Glutamatergic neuron (in vitro differentiated cells): ENCODE results near the gene C1QTNF1. TPM values are rescaled to one million over a fixed set of nuclear protein-coding genes. Genes with fewer than 3 reads are reported as not detected.
A peak's percentile ranks its signal among the peaks of the same experiment; 100 is the strongest.

Source experiments
- DNase-seq: peaks from one replicate; pipeline ENCODE4 v3.0.0; 2022
- H3K27ac Mint-ChIP-seq: one replicate; pipeline ENCODE4 v1.8.0; 2020; ENCODE audit warnings: mild to moderate bottlenecking, mixed read lengths, inconsistent platforms; ENCODE audit not compliant: unreplicated experiment
- H3K27me3 Mint-ChIP-seq: one replicate; pipeline ENCODE4 v1.8.0; 2020; ENCODE audit warnings: mild to moderate bottlenecking, moderate library complexity, mixed read lengths, inconsistent platforms; ENCODE audit not compliant: unreplicated experiment
- H3K36me3 Mint-ChIP-seq: one replicate; pipeline ENCODE4 v1.8.0; 2020; ENCODE audit warnings: mild to moderate bottlenecking, mixed read lengths, inconsistent platforms; ENCODE audit not compliant: unreplicated experiment
- H3K4me1 Mint-ChIP-seq: one replicate; pipeline ENCODE4 v1.8.0; 2020; ENCODE audit warnings: mild to moderate bottlenecking, low read depth, mixed read lengths, inconsistent platforms; ENCODE audit not compliant: unreplicated experiment
- H3K4me3 Mint-ChIP-seq: one replicate; pipeline ENCODE4 v1.8.0; 2020; ENCODE audit warnings: mild to moderate bottlenecking, mixed read lengths, inconsistent platforms; ENCODE audit not compliant: unreplicated experiment
- H3K9me3 Mint-ChIP-seq: one replicate; pipeline ENCODE4 v1.8.0; 2020; ENCODE audit warnings: mild to moderate bottlenecking, moderate library complexity, mixed read lengths, inconsistent platforms; ENCODE audit not compliant: unreplicated experiment
- CTCF ChIP-seq: fragments of 200-600 bp; sonication (generic); IDR thresholded peaks from one replicate; pipeline ENCODE4 v1.5.0; 2021; ENCODE audit not compliant: partially characterized antibody, unreplicated experiment
- total RNA-seq: library from RNA; stranded (reverse); fragmentation: NEBNext Ultra II Directional; extraction: Animal tissue kit (Norgen Biotek cat#: 25700); gene quantifications from one replicate; pipeline ENCODE4 v1.2.1, GENCODE V29; 2021; ENCODE audit not compliant: unreplicated experiment

C1QTNF1 gene
- total RNA-seq, 1 donor from 2014 or later = 0.15 TPM

- Mint-ChIP-seq H3K27ac (peak overlapping the region; percentile 64), H3K36me3 (no peaks in the 10 kb centered on the region), H3K4me1 (peaks cover 11% of the 10 kb centered on the region), H3K4me3 (no peak overlapping the region), H3K9me3 (peaks cover 5% of the 10 kb centered on the region), H3K27me3 (peaks cover 12% of the 10 kb centered on the region)
- TF ChIP-seq CTCF = no peak
- no peak for DNase-seq
Measured at GRCh38 chr17:79033046-79033616, 9.2 kb downstream of the C1QTNF1 start.

- H3K36me3 Mint-ChIP-seq = no peaks in the 10 kb centered on the region
- peak; percentile 44 for DNase-seq
Measured at GRCh38 chr17:79033741-79034501, 10.0 kb downstream of the C1QTNF1 start.

GRCh38 chr17:79034931-79035485 is 11.0 kb downstream of the C1QTNF1 start:
- Mint-ChIP-seq H3K27ac (no peak overlapping the region), H3K9me3 (peaks cover 5% of the 10 kb centered on the region), H3K36me3 (no peaks in the 10 kb centered on the region), H3K4me3 (no peak overlapping the region), H3K4me1 (peaks cover 11% of the 10 kb centered on the region), H3K27me3 (peaks cover 14% of the 10 kb centered on the region)
- no peak for TF ChIP-seq CTCF
- DNase-seq = no peak

More at GRCh38 chr17:79033741-79034501, 10.0 kb downstream of the C1QTNF1 start:
- H3K27ac Mint-ChIP-seq = peak overlapping the region; percentile 76
- TF ChIP-seq CTCF = no peak
- H3K9me3 Mint-ChIP-seq = peaks cover 5% of the 10 kb centered on the region
- H3K4me3 Mint-ChIP-seq = peak overlapping the region; percentile 57
- H3K27me3 Mint-ChIP-seq = peaks cover 14% of the 10 kb centered on the region
- H3K4me1 Mint-ChIP-seq = peaks cover 11% of the 10 kb centered on the region

GRCh38 chr17:79035686-79036085 is 11.7 kb downstream of the C1QTNF1 start:
- H3K9me3 Mint-ChIP-seq = peaks cover 5% of the 10 kb centered on the region

More at GRCh38 chr17:79035686-79036085, 11.7 kb downstream of the C1QTNF1 start:
- TF ChIP-seq CTCF = no peak
- Mint-ChIP-seq H3K36me3 (no peaks in the 10 kb centered on the region), H3K27me3 (peaks cover 12% of the 10 kb centered on the region), H3K4me3 (no peak overlapping the region), H3K27ac (no peak overlapping the region), H3K4me1 (peaks cover 11% of the 10 kb centered on the region)
- no peak for DNase-seq
